Esophagus squamous epithelium (tissue), 4 donors: ENCODE measurements around the gene ALDH1L1.

ENCODE experiments used
- CTCF ChIP-seq, 6 experiments: fragments of 450-650 bp in 4 of 6; fragments of 200-600 bp in 2 of 6; sonication (generic) in 2 of 6; IDR thresholded peaks; one replicate each; pipeline ENCODE4 v1.5.1; 2016 to 2019; ENCODE audit warnings: antibody characterized with exemption in 6 of 6, mild to moderate bottlenecking in 4 of 6, moderate library complexity in 4 of 6
- POLR2A ChIP-seq, 4 donors: fragments of 450-650 bp; IDR thresholded peaks; one replicate each; pipeline ENCODE4 v1.6.1; 2017; ENCODE audit warnings: antibody characterized with exemption in 4 of 4, mild to moderate bottlenecking in 4 of 4, moderate library complexity in 3 of 4

GRCh38 chr3:126084768-126085180 lies 95.6 kb downstream of the ALDH1L1 start:
- TF ChIP-seq CTCF (IDR thresholded peaks at IDR 0.05) (no peak), POLR2A (IDR thresholded peaks at IDR 0.05) (no peak)
